OCI-LY1 (cell line): Measurements from ENCODE around the gene CFAP97D1.

ENCODE experiments used
- H2AFZ ChIP-seq: fragments of 200-600 bp; sonication (generic), shearing (Covaris generic); 2 replicates; pipeline ENCODE4 v1.6.0; 2014; ENCODE audit warnings: antibody characterized with exemption, mild to moderate bottlenecking, low read length
- H3F3A ChIP-seq: fragments of 200-600 bp; sonication (generic), shearing (Covaris generic); 2 replicates; pipeline ENCODE4 v1.6.0; 2014; ENCODE audit warnings: mild to moderate bottlenecking, antibody characterized with exemption, low read length, moderate library complexity; ENCODE audit not compliant: insufficient read depth
- H3K27ac ChIP-seq: fragments of 200-600 bp; sonication (generic); 2 replicates; pipeline ENCODE4 v1.5.1; 2014; ENCODE audit warnings: low read length, mixed run types, mild to moderate bottlenecking, low read depth; ENCODE audit not compliant: poor library complexity, severe bottlenecking
- H3K27me3 ChIP-seq: fragments of 200-600 bp; sonication (generic); 2 replicates; pipeline ENCODE4 v1.6.0; 2014; ENCODE audit warnings: antibody characterized with exemption, mild to moderate bottlenecking, low read length, moderate library complexity; ENCODE audit not compliant: insufficient read depth
- H3K36me3 ChIP-seq: fragments of 200-600 bp; sonication (generic); 2 replicates; pipeline ENCODE4 v1.6.1; 2014; ENCODE audit warnings: mild to moderate bottlenecking, antibody characterized with exemption, low read length, moderate library complexity, mixed read lengths; ENCODE audit not compliant: insufficient read depth
- H3K4me1 ChIP-seq: fragments of 200-600 bp; sonication (generic); 2 replicates; pipeline ENCODE4 v1.5.1; 2014; ENCODE audit warnings: mild to moderate bottlenecking, low read length, moderate library complexity; ENCODE audit not compliant: insufficient read depth, severe bottlenecking
- H3K4me2 ChIP-seq: fragments of 200-600 bp; sonication (generic), shearing (Covaris generic); 2 replicates; pipeline ENCODE4 v1.6.1; 2014; ENCODE audit warnings: low read length
- H3K4me3 ChIP-seq: fragments of 200-600 bp; sonication (generic); 2 replicates; pipeline ENCODE4 v1.5.1; 2014; ENCODE audit warnings: low read length, low read depth, mild to moderate bottlenecking, mixed read lengths; ENCODE audit not compliant: poor library complexity, severe bottlenecking
- H3K79me2 ChIP-seq: fragments of 200-600 bp; shearing (Covaris generic); 2 replicates; pipeline ENCODE4 v1.6.1; 2016; ENCODE audit warnings: mixed run types, low read length, mixed read lengths; ENCODE audit not compliant: insufficient read depth
- H3K9ac ChIP-seq: fragments of 200-600 bp; sonication (generic), shearing (Covaris generic); 2 replicates; pipeline ENCODE4 v1.6.1; 2014; ENCODE audit warnings: mild to moderate bottlenecking, low read length, mixed read lengths
- H3K9me2 ChIP-seq: fragments of 200-600 bp; sonication (generic), shearing (Covaris generic); 2 replicates; pipeline ENCODE4 v1.6.1; 2014; ENCODE audit warnings: low read depth, mild to moderate bottlenecking, low read length, mixed read lengths
- H3K9me3 ChIP-seq: fragments of 200-600 bp; shearing (Covaris generic); 2 replicates; pipeline ENCODE4 v1.6.1; 2014; ENCODE audit warnings: low read length, mixed read lengths
- H4K20me1 ChIP-seq: fragments of 200-600 bp; sonication (generic), shearing (Covaris generic); 2 replicates; pipeline ENCODE4 v1.6.0; 2016; ENCODE audit warnings: mild to moderate bottlenecking, low read length; ENCODE audit not compliant: insufficient read depth
- EZH2 ChIP-seq: fragments of 200-600 bp; sonication (generic), shearing (Covaris generic); IDR thresholded peaks from 2 replicates; pipeline ENCODE4 v1.8.0; 2017; ENCODE audit warnings: borderline replicate concordance, mixed run types, mild to moderate bottlenecking, antibody characterized with exemption, low read length, moderate library complexity, mixed read lengths
- TF ChIP-seq, protein P1 (sequence below): fragments of 200-600 bp; sonication (generic), shearing (Covaris generic); IDR thresholded peaks from 2 replicates; pipeline ENCODE4 v1.5.1; 2017; ENCODE audit warnings: mild to moderate bottlenecking, antibody characterized with exemption, low read length, moderate library complexity, mixed read lengths

Gene CFAP97D1

DNA sequence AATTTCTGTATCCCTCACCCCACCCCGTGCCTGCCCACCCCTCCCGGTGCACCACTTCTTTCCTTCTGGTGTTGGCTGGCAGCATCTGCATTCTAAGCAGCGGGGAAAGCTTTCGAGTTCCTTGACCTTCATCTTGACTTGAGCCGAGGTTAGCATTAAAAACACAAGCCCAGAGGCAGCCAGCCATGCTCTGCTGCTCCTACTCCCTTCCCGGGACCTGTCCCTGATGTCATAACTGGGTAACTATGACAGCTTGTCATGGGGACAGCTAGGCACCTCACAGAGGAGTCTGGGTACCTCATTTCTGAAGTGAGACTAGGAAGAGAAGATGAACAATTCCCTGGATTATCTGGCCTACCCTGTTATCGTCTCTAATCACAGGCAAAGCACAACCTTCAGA is at the start of gene CFAP97D1:
Gene CFAP97D1 (plus strand): TSS at position 301 of the 400 bp plus-strand sequence. CDS start 28 bp downstream, at position 329.
- peaks cover 10% of the 10 kb centered on the region for H3K4me1 ChIP-seq
- peak within 1 kb of the TSS; percentile 28 for H3K9ac ChIP-seq
- TF ChIP-seq, protein P1, sequence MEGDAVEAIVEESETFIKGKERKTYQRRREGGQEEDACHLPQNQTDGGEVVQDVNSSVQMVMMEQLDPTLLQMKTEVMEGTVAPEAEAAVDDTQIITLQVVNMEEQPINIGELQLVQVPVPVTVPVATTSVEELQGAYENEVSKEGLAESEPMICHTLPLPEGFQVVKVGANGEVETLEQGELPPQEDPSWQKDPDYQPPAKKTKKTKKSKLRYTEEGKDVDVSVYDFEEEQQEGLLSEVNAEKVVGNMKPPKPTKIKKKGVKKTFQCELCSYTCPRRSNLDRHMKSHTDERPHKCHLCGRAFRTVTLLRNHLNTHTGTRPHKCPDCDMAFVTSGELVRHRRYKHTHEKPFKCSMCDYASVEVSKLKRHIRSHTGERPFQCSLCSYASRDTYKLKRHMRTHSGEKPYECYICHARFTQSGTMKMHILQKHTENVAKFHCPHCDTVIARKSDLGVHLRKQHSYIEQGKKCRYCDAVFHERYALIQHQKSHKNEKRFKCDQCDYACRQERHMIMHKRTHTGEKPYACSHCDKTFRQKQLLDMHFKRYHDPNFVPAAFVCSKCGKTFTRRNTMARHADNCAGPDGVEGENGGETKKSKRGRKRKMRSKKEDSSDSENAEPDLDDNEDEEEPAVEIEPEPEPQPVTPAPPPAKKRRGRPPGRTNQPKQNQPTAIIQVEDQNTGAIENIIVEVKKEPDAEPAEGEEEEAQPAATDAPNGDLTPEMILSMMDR = no peak
- H2AFZ ChIP-seq = no peak within 1 kb of the TSS
- H3F3A ChIP-seq = no peaks in the 10 kb centered on the region
- H3K79me2 ChIP-seq = no peaks in the 10 kb centered on the region
- no peaks in the 10 kb centered on the region for H3K36me3 ChIP-seq
- no peaks in the 10 kb centered on the region for H3K9me2 ChIP-seq
- no peak within 1 kb of the TSS for H3K27ac ChIP-seq
- H4K20me1 ChIP-seq = no peaks in the 10 kb centered on the region
- peaks cover 8% of the 10 kb centered on the region; the same call in 1 of the 2 replicates for H3K27me3 ChIP-seq
- no peaks in the 10 kb centered on the region for H3K9me3 ChIP-seq
- H3K4me2 ChIP-seq = peak within 1 kb of the TSS; percentile 70
- H3K4me3 ChIP-seq = peak within 1 kb of the TSS; percentile 94

DNA sequence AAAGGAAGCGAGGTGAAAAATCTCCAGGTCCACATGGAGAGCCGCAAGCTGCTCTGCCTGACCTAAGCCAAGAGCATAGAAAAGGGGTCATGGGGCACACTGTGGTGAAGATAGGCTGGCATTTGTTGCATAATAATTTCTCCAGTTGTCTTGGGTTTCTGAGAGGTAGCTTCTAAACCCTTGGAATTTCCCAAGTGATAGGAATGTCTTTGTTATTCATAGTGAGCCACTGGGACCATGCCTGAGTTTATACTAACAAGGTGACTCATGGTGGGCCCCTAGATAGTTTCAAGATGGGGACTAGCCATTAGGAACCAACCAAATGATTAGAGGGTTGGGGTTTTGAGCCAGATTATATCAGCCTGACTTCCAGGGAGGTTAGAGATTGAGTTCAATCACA is 47.3 kb upstream of the CFAP97D1 start:
- Histone ChIP-seq H3K36me3 (no peaks in the 10 kb centered on the region), H3K27ac (no peak overlapping the region), H4K20me1 (no peaks in the 10 kb centered on the region), H2AFZ (no peak overlapping the region), H3K9ac (no peak overlapping the region), H3K4me3 (no peak overlapping the region), H3K9me3 (no peaks in the 10 kb centered on the region), H3F3A (no peaks in the 10 kb centered on the region), H3K4me1 (no peaks in the 10 kb centered on the region), H3K4me2 (no peak overlapping the region), H3K27me3 (peaks cover 3% of the 10 kb centered on the region; the same call in 1 of the 2 replicates), H3K79me2 (no peaks in the 10 kb centered on the region), H3K9me2 (no peaks in the 10 kb centered on the region)
- TF ChIP-seq EZH2 = no peak
- TF ChIP-seq, protein P1 = no peak

- no peak overlapping the region for H3K9ac ChIP-seq
- H4K20me1 ChIP-seq = no peaks in the 10 kb centered on the region
- no peaks in the 10 kb centered on the region for H3K9me2 ChIP-seq
- H3K27me3 ChIP-seq = peaks cover 3% of the 10 kb centered on the region; the same call in 1 of the 2 replicates
- no peaks in the 10 kb centered on the region for H3K4me1 ChIP-seq
- H3K4me3 ChIP-seq = no peak overlapping the region
- H3K36me3 ChIP-seq = no peaks in the 10 kb centered on the region
- TF ChIP-seq EZH2 = no peak
- TF ChIP-seq, protein P1 = no peak
- no peak overlapping the region for H3K4me2 ChIP-seq
- no peaks in the 10 kb centered on the region for H3K9me3 ChIP-seq
- H3F3A ChIP-seq = no peaks in the 10 kb centered on the region
- H3K27ac ChIP-seq = no peak overlapping the region
- H2AFZ ChIP-seq = no peak overlapping the region
- H3K79me2 ChIP-seq = no peaks in the 10 kb centered on the region
These were observed 46.3 kb upstream of the CFAP97D1 start for GRCh38 chr17:43733956-43734355.
